ENCODE data around the gene NUP160.
A peak's percentile ranks its signal among the peaks of the same experiment; 100 is the strongest.
"Not testable (repeated sequence)": the region's sequence is repeated elsewhere in the genome, so short reads cannot be mapped to it uniquely, and the experiment has no call there.

NUP160 gene

DNA sequence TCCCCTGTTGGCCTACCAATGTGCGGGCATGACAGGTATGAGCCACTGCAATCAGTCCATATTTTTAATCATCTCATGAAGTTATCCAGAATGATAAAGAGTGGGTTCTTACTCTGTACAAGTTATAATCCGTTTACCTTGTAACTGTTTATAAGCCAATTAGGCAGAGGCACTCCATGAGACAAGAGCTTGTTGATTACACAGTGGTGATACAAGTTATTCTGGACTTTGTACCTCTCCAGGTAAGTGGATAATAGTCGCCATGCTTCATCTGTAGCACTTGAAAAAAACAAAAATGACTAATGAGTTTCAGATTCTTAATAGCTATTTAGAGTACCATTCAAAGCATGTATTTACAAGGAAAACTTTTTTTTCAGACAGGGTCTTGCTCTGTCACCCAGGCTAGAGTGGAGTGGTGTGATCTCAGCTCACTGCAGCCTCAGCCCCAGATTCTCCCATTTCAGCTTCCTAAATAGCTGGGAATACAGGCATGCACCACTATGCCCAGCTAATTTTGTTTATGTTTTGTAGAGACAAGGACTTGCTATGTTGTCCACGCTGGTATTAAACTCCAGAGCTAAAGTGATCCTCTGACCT is 63.3 kb downstream of the NUP160 start:
- no peak for DNase-seq

DNA sequence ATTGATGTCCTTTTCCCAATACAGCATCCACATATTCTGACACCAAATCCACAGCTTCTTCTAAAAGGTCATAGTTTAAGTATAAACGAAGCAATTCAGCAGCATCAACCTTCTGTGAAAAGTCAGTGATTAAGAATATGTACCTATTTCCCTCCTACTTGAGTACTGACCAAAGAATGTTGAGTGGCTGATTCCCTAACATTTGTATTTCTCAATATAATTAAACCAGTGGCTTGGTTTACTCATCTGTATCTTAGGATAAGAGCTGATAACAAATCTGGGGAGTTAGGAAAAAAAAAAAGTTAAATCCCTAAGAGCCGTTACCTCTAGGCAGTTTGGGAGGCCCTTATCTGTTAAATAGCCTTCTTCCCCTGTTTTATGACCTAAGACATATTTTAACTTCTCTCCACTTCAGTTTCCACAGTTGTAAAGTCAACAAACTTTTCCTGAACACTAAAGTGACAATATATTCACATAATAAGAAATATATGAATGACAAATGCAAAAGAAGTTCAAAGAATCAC is 65.0 kb downstream of the NUP160 start:
- DNase-seq: no peak

DNA sequence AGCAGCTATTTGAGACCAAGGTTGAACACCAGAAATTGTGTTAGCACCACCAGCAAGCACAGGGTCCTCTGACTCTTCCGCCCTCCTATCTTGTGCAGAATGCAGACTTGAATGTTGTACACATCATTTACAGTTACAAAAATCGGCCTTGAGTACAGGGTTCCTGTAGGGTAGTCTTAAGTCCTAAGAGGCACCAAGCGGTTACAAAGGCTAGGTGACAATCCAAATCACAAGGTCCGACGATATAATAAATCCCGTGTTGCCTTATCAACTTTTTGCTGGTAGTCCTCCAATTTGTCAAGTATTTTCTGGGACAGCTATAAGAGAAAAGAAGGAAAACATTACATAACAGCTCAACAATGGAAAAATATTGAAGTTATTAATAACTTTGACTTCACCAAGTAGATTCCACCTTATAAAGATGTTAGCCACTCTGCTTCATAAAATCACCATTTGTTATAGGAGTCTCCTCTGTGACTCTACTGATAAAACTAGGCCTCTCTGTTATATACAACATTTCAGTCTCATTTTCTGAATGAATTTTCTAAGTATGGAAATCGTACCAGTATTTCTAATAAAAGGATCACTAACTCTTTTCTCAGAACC is 69.2 kb downstream of the NUP160 start:
- DNase-seq: no peak

DNA sequence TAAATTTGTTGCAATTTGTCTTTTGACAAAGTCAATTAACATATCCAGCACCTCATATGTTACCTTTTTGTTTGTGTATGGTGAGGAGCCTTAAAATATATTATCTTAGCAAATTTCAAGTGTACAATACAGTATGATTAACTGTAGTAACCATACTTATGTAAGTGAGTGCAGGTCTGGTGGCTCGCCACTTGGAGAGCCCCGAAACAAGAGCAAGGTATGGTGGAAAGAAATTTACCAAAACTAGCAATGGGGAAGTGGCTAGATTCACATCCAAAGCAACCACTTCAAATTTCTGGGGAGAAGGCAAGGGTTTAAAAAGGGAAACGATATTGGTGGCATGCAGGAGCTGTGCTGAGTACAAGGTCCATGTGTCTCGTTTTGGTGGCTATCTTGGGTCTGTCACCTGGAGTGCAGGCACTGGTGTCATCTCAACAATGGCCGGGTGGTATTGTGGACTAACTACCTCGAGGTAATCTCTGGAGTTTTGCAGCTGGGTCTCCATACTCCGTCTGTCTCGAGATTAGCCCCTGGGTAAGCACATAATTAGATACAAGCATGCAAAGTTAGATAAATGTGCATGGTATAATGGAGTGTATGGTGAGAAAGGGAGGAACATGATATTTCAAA is 72.8 kb downstream of the NUP160 start:
- DNase-seq: no peak

DNA sequence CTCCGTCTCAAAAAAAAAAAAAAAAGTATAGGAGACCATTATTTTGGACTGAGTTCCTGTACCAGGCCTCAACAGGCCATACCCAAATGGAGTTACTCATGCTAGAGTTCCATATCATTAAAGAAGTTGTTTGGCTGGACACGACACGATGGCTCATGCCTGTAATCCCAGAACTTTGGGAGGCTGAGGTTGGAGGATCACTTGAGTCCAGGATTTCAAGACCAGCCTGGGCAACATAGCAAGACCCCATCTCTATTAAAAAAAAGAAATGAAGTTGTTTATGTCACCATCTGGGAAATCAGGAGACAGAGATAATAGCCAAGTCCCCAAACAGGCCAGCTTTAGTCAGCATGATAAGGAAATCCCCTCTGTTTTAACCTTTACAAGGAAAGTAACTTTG is 74.3 kb downstream of the NUP160 start:
- no peak for DNase-seq

DNA sequence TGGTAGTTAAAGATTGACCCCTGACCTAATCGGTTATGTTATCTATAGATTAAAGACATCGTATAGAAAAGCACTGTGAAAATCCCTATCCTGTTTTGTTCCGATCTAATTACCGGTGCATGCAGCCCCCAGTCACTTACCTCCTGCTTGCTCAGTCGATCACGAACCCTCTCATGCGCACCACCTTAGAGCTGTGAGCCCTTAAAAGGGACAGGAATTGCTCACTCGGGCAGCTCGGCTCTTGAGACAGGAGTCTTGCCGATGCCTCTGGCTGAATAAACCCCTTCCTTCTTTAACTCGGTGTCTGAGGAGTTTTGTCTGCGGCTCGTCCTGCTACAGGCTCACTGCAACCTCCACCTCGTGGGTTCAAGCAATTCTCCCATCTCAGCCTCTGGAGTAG is 78.6 kb downstream of the NUP160 start:
- not testable (repeated sequence) for DNase-seq

DNA sequence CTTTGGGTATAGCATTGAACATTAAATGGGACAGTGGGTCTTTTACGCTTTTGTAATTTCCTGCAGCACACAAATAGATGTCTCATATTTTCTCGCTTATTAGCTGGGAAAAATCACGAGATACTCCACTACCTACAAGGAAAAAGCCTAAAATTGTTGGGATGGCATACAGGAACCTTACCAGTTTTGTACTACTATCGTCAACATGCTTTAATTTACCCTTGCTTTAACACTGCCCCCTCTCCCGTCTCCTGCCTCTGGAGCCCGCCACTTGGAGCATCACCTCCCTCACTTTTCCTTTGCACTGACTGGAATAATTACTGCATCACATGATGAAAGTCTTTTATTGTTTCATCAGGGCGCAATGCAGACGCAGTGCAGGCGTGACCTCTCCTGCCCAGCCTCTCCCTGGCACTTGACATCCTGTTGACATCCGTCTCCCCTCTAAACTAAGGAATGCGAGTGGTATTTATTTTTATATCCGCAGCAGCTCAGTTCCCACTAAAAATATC is 80.0 kb downstream of the NUP160 start:
- DNase-seq: peak; percentile 69

DNA sequence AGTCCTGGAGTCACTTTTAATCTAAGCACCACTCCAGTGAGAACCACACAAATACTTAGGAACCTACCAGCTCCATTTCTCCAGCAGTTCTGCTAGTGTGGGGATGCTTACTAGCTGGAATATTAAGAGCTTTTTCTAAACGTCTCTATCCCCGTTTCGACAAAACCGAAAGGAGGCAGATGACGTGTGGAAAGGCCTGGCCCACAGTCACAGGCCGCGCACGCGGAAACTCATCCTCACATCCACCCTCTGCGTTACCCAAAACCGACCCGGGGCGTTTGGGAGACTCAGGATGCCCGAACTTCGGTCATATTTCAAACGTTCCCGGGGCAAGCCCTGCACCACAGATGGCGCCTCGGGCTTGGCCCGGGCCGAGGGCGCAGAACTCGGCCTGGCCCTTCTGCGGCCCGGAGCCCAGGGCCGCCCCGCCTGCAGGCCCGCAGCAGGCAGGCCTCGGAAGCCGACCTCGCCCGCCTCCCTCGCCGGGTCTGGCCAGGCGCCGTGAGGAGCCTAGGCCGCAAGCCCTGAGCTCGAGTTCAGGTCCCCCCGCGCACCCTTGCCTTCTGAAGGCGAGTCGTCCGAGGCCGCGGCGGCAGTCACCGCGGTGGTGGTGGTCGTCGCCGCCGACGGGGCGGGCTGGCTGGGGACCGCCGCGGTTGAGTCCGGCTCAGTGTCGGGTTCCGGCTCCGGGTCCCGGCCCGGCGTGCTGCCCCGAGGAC is 81.5 kb downstream of the NUP160 start:
- DNase-seq: peak; percentile 32

DNA sequence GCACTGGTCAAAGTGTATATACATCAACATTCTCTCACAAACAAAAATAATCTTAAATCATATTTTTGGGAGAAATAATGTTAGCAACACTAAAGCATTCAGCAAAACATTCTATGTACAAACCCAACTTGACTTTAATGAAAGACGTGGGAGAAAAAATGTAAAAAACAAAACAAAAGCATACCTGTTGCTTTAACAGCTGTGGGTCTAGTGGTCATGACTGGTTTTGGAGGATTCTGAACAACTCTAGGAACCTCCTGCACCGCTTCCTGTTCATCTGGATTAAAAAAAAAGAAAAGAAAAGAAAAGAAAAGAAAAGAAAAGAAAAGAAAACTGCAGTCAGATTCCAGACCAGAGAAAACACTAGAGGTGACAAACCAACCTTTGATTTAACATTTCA is 83.1 kb downstream of the NUP160 start:
- no peak for DNase-seq

DNA sequence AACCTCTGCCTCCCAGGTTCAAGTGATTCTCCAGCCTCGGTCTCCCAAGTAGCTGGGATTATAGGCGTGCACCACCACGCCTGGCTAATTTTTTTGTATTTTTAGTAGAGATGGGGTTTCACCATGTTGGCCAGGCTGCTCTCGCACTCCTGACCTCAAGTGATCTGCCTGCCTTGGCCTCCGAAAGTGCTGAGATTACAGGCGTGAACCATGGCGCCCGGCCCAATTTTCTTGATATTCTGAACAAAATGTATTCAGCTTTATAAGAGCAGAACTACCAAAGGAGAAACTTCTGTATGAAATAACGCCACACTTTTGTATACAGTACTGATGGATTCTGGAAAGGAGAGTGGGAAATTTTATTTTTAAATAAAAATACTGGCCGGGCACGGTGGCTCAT is 88.9 kb downstream of the NUP160 start:
- not testable (repeated sequence) for DNase-seq

DNA sequence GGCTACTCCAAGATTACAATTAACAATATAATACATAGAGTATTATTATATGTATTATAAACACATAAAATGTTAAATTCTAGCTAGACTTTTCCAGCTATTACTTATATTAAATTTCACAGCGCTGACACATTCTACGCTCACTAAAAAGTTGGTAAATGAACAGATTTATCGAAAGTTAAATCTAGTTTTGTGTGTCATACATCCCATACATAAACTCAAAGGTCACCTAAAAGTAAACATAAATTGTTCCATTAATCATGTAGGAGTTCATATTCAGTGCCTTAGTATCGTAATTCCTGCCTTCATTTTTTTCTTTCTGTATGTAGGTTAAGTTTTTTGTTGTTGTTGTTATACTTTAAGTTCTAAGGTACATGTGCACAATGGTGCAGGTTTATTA is 91.9 kb downstream of the NUP160 start:
- no peak for DNase-seq

DNA sequence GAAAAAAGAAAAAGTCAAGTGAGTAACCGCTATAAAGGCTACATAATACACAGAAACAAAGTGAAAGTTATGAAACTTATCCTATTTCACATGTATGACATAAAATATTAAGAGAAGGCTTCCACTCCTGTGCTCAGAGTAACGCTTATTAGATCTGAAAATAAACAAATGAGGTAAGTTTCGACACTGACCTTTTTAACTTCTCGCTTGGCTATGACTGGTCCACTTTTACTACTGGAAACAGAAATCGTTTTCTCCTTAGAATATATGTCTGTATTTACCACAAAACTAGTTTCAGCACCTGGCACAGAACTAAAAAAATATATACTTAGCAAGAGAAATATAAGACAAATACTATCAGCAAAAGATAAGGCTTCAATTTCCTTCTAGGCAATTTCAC is 97.4 kb downstream of the NUP160 start:
- DNase-seq: no peak

DNA sequence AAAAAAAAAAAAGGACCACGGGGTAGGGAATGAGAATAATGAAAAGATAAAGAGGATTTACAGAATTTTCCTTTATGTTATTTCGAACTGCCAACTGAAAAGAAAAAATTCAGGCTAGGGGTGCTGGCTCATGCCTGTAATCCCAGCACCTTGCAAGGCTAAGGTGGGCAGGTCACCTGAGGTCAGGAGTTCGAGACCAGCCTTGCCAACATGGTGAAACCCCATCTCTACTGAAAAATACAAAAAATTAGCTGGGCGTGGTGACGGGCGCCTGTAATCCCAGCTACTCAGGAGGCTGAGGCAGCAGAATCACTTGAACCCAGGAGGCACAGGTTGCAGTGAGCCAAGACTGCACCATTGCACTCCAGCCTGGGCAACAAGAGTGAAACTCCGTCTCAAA is 105.7 kb downstream of the NUP160 start:
- not testable (repeated sequence) for DNase-seq

DNA sequence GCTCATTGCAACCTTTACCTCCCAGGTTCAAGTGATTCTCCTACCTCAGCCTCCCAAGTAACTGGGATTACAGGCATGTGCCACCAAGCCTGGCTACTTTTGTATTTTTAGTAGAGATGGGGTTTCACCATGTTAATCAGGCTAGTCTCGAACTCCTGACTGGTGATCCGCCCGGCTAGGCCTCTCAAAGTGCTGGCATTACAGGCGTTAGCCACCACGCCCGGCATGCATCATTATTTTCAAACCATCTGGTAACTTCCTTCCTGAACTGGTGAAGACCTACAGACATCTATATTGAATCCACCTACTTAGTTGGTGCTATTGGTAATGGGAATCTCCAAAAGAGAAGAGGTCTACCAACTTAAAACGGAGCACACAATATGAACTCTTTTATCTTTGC is 110.3 kb downstream of the NUP160 start:
- DNase-seq: not testable (repeated sequence)

DNA sequence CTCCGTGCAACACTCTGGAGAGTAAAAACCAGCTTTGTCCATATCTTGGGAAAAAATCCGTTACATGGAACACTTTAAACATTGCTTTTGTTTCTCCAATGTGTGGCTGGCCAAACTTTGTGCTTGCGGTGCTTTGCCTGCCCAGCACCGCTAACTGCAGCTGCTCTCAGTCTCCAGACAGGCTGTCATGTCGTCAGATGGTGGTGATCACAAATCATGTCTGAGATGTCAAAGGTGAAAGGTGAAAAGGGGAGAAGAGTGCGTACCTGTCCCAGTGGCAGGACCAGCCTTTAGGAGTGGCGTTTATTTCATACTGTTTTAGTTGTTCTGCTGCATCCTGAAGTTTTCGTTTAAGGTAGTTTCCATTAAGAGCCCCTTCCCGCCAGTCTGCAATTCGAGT is 115.9 kb downstream of the NUP160 start:
- no peak for DNase-seq

DNA sequence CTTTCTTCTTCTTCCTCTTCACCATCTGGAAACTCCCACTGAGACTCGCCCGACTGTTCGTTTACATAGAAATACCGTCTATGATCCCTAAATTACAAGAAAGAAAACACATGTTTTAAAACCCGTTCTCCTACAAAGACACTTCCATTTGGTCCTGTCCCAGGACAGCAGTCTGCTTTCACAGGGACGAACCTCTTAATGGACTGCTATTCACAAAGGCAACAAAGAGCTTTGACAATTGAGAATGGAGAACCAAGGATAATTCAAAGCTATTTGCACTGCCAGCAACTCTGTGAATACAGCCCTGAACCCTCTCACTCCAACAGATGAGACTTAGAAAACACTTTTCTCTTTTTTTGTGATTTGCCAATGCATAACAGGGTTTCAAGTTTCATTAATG is 116.7 kb downstream of the NUP160 start:
- DNase-seq: no peak

All from NCI-H774 (cell line).